Uterus (tissue), 2 donors: ENCODE results near the gene ABCC4.

Source experiments
- POLR2A ChIP-seq, 2 donors: fragments of 450-650 bp; IDR thresholded peaks; one replicate each; pipeline ENCODE4 v1.6.1; 2016; ENCODE audit warnings: antibody characterized with exemption in 2 of 2, mild to moderate bottlenecking in 1 of 2, moderate library complexity in 1 of 2
- TF ChIP-seq, protein P1 (sequence below), 4 experiments: fragments of 200-600 bp in 2 of 4; fragments of 450-650 bp in 2 of 4; sonication (generic) in 2 of 4; IDR thresholded peaks; one replicate each; pipeline ENCODE4 v1.5.1; 2016 to 2019; ENCODE audit warnings: antibody characterized with exemption in 4 of 4, mild to moderate bottlenecking in 2 of 4, moderate library complexity in 1 of 4

- TF ChIP-seq, protein P1, sequence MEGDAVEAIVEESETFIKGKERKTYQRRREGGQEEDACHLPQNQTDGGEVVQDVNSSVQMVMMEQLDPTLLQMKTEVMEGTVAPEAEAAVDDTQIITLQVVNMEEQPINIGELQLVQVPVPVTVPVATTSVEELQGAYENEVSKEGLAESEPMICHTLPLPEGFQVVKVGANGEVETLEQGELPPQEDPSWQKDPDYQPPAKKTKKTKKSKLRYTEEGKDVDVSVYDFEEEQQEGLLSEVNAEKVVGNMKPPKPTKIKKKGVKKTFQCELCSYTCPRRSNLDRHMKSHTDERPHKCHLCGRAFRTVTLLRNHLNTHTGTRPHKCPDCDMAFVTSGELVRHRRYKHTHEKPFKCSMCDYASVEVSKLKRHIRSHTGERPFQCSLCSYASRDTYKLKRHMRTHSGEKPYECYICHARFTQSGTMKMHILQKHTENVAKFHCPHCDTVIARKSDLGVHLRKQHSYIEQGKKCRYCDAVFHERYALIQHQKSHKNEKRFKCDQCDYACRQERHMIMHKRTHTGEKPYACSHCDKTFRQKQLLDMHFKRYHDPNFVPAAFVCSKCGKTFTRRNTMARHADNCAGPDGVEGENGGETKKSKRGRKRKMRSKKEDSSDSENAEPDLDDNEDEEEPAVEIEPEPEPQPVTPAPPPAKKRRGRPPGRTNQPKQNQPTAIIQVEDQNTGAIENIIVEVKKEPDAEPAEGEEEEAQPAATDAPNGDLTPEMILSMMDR (IDR thresholded peaks at IDR 0.05) = no peak
- no peak for TF ChIP-seq POLR2A (IDR thresholded peaks at IDR 0.05)
These were observed 312.6 kb downstream of the ABCC4 start for GRCh38 chr13:94988654-94989053.
